ENCODE data around the gene MBNL1. TPM values are rescaled to one million over a fixed set of nuclear protein-coding genes. Genes with fewer than 3 reads are reported as not detected.
"Not testable (repeated sequence)": the region's sequence is repeated elsewhere in the genome, so short reads cannot be mapped to it uniquely, and the experiment has no call there.

Gene MBNL1
- total RNA-seq, 1 experiment from 2014 or later = 11.1 TPM

GRCh38 chr3:152426393-152426792, 157.7 kb downstream of the MBNL1 start:
- DNase-seq = no peak
- Histone ChIP-seq H3K27me3 (ENCODE audit: control insufficient read depth, insufficient read depth, low read length) (no peaks in the 10 kb centered on the region), H3K36me3 (replicated peaks; ENCODE audit: control insufficient read depth, insufficient read depth, low read length) (no peaks in the 10 kb centered on the region), H3K4me3 (ENCODE audit: insufficient read depth, low read depth, low read length) (no peak overlapping the region)

GRCh38 chr3:152428577-152428976, 159.8 kb downstream of the MBNL1 start:
- Histone ChIP-seq H3K36me3 (replicated peaks; ENCODE audit: control insufficient read depth, insufficient read depth, low read length) (no peaks in the 10 kb centered on the region; the same call in 1 of the 2 replicates), H3K27me3 (ENCODE audit: control insufficient read depth, insufficient read depth, low read length) (no peaks in the 10 kb centered on the region), H3K4me3 (ENCODE audit: insufficient read depth, low read depth, low read length) (no peak overlapping the region)
- DNase-seq = no peak

- H3K4me3 ChIP-seq (ENCODE audit: insufficient read depth, low read depth, low read length) = no peak overlapping the region
- no peaks in the 10 kb centered on the region; the same call in 1 of the 2 replicates for H3K36me3 ChIP-seq (replicated peaks; ENCODE audit: control insufficient read depth, insufficient read depth, low read length)
- no peak for DNase-seq
- no peaks in the 10 kb centered on the region for H3K27me3 ChIP-seq (ENCODE audit: control insufficient read depth, insufficient read depth, low read length)
Measured at GRCh38 chr3:152430223-152431002, 161.7 kb downstream of the MBNL1 start.

- Histone ChIP-seq H3K27me3 (ENCODE audit: control insufficient read depth, insufficient read depth, low read length) (no peaks in the 10 kb centered on the region), H3K36me3 (replicated peaks; ENCODE audit: control insufficient read depth, insufficient read depth, low read length) (no peaks in the 10 kb centered on the region; the same call in 1 of the 2 replicates), H3K4me3 (ENCODE audit: insufficient read depth, low read depth, low read length) (no peak overlapping the region)
- no peak for DNase-seq
Measured at GRCh38 chr3:152434142-152434541, 165.4 kb downstream of the MBNL1 start.

- DNase-seq; H3K27me3 ChIP-seq (ENCODE audit: control insufficient read depth, insufficient read depth, low read length); H3K4me3 ChIP-seq (ENCODE audit: insufficient read depth, low read depth, low read length); H3K36me3 ChIP-seq (replicated peaks; ENCODE audit: control insufficient read depth, insufficient read depth, low read length): not testable (repeated sequence)
Measured at GRCh38 chr3:152435210-152435609, 166.5 kb downstream of the MBNL1 start.

GRCh38 chr3:152436707-152437590, 168.2 kb downstream of the MBNL1 start:
- no peak for DNase-seq
- Histone ChIP-seq H3K36me3 (replicated peaks; ENCODE audit: control insufficient read depth, insufficient read depth, low read length) (no peaks in the 10 kb centered on the region; the same call in 1 of the 2 replicates), H3K4me3 (ENCODE audit: insufficient read depth, low read depth, low read length) (no peak overlapping the region), H3K27me3 (ENCODE audit: control insufficient read depth, insufficient read depth, low read length) (no peaks in the 10 kb centered on the region)

- H3K4me3 ChIP-seq (ENCODE audit: insufficient read depth, low read depth, low read length) = no peak overlapping the region
- H3K36me3 ChIP-seq (replicated peaks; ENCODE audit: control insufficient read depth, insufficient read depth, low read length) = no peaks in the 10 kb centered on the region
- DNase-seq = no peak
- no peaks in the 10 kb centered on the region for H3K27me3 ChIP-seq (ENCODE audit: control insufficient read depth, insufficient read depth, low read length)
Measured at GRCh38 chr3:152438181-152438580, 169.5 kb downstream of the MBNL1 start.

- Histone ChIP-seq H3K27me3 (ENCODE audit: control insufficient read depth, insufficient read depth, low read length) (no peaks in the 10 kb centered on the region), H3K36me3 (replicated peaks; ENCODE audit: control insufficient read depth, insufficient read depth, low read length) (no peaks in the 10 kb centered on the region), H3K4me3 (ENCODE audit: insufficient read depth, low read depth, low read length) (no peak overlapping the region)
- no peak for DNase-seq
Measured at GRCh38 chr3:152438706-152439105, 170.0 kb downstream of the MBNL1 start.

- H3K4me3 ChIP-seq (ENCODE audit: insufficient read depth, low read depth, low read length); DNase-seq; H3K36me3 ChIP-seq (replicated peaks; ENCODE audit: control insufficient read depth, insufficient read depth, low read length); H3K27me3 ChIP-seq (ENCODE audit: control insufficient read depth, insufficient read depth, low read length): not testable (repeated sequence)
Measured at GRCh38 chr3:152440243-152440642, 171.5 kb downstream of the MBNL1 start.

- Histone ChIP-seq H3K27me3 (ENCODE audit: control insufficient read depth, insufficient read depth, low read length) (no peaks in the 10 kb centered on the region), H3K36me3 (replicated peaks; ENCODE audit: control insufficient read depth, insufficient read depth, low read length) (no peaks in the 10 kb centered on the region), H3K4me3 (ENCODE audit: insufficient read depth, low read depth, low read length) (no peak overlapping the region)
- DNase-seq = no peak
Measured at GRCh38 chr3:152443212-152444023, 174.7 kb downstream of the MBNL1 start.

- no peaks in the 10 kb centered on the region for H3K36me3 ChIP-seq (replicated peaks; ENCODE audit: control insufficient read depth, insufficient read depth, low read length)
- H3K4me3 ChIP-seq (ENCODE audit: insufficient read depth, low read depth, low read length) = no peak overlapping the region
- peak; percentile 10 for DNase-seq
- H3K27me3 ChIP-seq (ENCODE audit: control insufficient read depth, insufficient read depth, low read length) = no peaks in the 10 kb centered on the region
Measured at GRCh38 chr3:152444029-152444641, 175.4 kb downstream of the MBNL1 start.

- Histone ChIP-seq H3K4me3 (ENCODE audit: insufficient read depth, low read depth, low read length) (no peak overlapping the region), H3K27me3 (ENCODE audit: control insufficient read depth, insufficient read depth, low read length) (no peaks in the 10 kb centered on the region), H3K36me3 (replicated peaks; ENCODE audit: control insufficient read depth, insufficient read depth, low read length) (no peaks in the 10 kb centered on the region)
- DNase-seq = no peak
Measured at GRCh38 chr3:152445212-152445611, 176.5 kb downstream of the MBNL1 start.

- Histone ChIP-seq H3K4me3 (ENCODE audit: insufficient read depth, low read depth, low read length) (no peak overlapping the region), H3K27me3 (ENCODE audit: control insufficient read depth, insufficient read depth, low read length) (no peaks in the 10 kb centered on the region), H3K36me3 (replicated peaks; ENCODE audit: control insufficient read depth, insufficient read depth, low read length) (no peaks in the 10 kb centered on the region)
- no peak for DNase-seq
Measured at GRCh38 chr3:152446495-152446894, 177.8 kb downstream of the MBNL1 start.

GRCh38 chr3:152447511-152447910, 178.8 kb downstream of the MBNL1 start:
- Histone ChIP-seq H3K4me3 (ENCODE audit: insufficient read depth, low read depth, low read length) (no peak overlapping the region), H3K27me3 (ENCODE audit: control insufficient read depth, insufficient read depth, low read length) (no peaks in the 10 kb centered on the region), H3K36me3 (replicated peaks; ENCODE audit: control insufficient read depth, insufficient read depth, low read length) (no peaks in the 10 kb centered on the region)
- DNase-seq = no peak
